Measurements from ENCODE around the gene PRLR.

- TF ChIP-seq CTCF (conservative IDR thresholded peaks at IDR 0.05) (no peak), ZFX (IDR thresholded peaks at IDR 0.05) (no peak)
Measured at GRCh38 chr5:35135239-35135700, 95.0 kb downstream of the PRLR start.

Data from C4-2B (cell line).